Measurements from ENCODE around the gene ZNF609.
"Not testable (repeated sequence)": the region's sequence is repeated elsewhere in the genome, so short reads cannot be mapped to it uniquely, and the experiment has no call there.

Gene ZNF609

DNA sequence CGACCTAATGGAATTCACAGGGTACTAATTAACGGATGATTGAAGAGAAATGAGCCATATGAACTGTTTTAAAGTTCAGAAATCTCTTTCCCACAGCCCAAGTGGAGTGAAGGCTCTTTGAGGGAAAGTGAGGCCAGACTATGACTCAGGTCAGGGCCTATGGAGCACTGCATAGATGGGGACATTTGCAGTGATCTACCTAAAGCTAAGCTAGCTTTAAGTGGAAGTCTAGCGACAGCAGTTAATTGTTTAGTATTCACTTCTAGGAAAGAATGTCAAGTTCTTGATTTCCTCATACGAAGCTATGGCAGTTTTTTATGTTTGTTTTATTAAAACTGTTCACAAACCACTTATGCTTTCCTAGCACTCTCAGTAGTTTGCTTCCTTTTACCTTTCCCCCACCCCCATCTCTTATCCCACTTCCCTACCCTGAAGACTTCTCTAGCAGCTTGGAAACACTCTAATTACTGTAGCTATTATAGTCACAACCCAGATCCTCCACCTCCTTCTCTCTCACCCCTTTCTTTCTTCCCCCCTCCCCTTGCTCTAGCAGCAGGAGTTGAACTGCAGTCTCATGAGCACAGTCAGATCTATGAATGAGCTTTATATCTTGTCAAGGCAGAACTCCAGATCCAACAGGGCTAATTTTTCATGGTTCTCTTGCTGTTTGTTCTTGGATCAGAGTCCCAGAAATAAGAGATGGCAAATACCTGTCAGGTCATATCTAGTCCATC is 6.2 kb downstream of the ZNF609 start:
- no peak for FAIRE-seq
- DNase-seq (ENCODE audit: insufficient read length, low spot score), result no peak
- no peak for TF ChIP-seq POLR2AphosphoS5 (IDR thresholded peaks at IDR 0.05; ENCODE audit: low read depth, low read length)
- TF ChIP-seq SPI1 (IDR thresholded peaks at IDR 0.05; ENCODE audit: low read depth, low read length), result 0 out of 2 replicates have a peak, but pooled peaks have one; percentile 8

DNA sequence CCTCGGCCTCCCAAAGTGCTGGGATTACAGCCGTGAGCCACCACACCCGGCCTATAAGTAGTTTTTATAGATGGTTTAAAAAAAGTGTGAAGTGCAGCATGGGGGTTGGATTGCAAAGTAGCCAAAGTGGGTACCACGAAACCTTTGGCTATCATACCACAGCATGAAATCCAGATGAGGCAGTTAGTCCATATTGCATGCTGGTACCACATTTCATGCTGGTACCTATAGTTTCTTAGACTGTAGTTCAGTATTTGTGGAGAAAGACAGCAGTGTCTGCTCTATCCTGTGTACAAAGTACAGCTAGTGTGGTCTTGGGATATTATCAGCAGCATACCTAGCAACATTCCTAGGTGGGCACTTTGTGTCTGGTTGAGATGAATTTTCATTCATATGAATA is 11.8 kb downstream of the ZNF609 start:
- FAIRE-seq, result no peak
- TF ChIP-seq POLR2AphosphoS5 (IDR thresholded peaks at IDR 0.05; ENCODE audit: low read depth, low read length), result no peak
- no peak for TF ChIP-seq PAX5 (IDR thresholded peaks at IDR 0.05; ENCODE audit: insufficient read depth, low read length, severe bottlenecking)
- TF ChIP-seq TAF1 (IDR thresholded peaks at IDR 0.05; ENCODE audit: low read depth, low read length), result no peak
- no peak for TF ChIP-seq SPI1 (IDR thresholded peaks at IDR 0.05; ENCODE audit: low read depth, low read length)
- TF ChIP-seq POLR2A (IDR thresholded peaks at IDR 0.05; ENCODE audit: low read depth, low read length), result no peak
- no peak for TF ChIP-seq POU2F2 (IDR thresholded peaks at IDR 0.05; ENCODE audit: low read depth, low read length)
- DNase-seq (ENCODE audit: insufficient read length, low spot score), result no peak

DNA sequence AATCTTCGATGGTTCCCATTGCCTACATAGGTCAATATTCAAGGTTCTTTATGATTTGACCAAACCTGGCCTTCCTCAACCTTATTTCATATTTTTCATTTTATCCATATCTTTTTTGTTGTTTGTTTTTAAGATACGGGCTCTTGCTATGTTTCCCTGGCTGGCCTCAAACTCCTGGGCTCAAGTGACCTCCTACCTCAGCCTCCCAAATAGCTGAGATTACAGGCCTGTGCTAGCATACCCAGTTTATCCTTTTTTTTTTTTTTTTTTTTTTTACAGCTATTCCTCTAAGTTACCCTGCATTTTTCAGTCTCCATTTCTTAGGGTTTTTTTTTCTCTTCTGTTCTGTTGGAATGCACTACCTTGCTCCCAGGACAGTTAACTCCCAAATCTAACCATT is 14.5 kb downstream of the ZNF609 start:
- FAIRE-seq (no peak), DNase-seq (ENCODE audit: insufficient read length, low spot score) (no peak)
- TF ChIP-seq SPI1 (IDR thresholded peaks at IDR 0.05; ENCODE audit: low read depth, low read length), result no peak
- no peak for TF ChIP-seq PAX5 (IDR thresholded peaks at IDR 0.05; ENCODE audit: insufficient read depth, low read length, severe bottlenecking)
- TF ChIP-seq POLR2A (IDR thresholded peaks at IDR 0.05; ENCODE audit: low read depth, low read length), result no peak
- no peak for TF ChIP-seq TAF1 (IDR thresholded peaks at IDR 0.05; ENCODE audit: low read depth, low read length)
- no peak for TF ChIP-seq POLR2AphosphoS5 (IDR thresholded peaks at IDR 0.05; ENCODE audit: low read depth, low read length)
- no peak for TF ChIP-seq POU2F2 (IDR thresholded peaks at IDR 0.05; ENCODE audit: low read depth, low read length)

DNA sequence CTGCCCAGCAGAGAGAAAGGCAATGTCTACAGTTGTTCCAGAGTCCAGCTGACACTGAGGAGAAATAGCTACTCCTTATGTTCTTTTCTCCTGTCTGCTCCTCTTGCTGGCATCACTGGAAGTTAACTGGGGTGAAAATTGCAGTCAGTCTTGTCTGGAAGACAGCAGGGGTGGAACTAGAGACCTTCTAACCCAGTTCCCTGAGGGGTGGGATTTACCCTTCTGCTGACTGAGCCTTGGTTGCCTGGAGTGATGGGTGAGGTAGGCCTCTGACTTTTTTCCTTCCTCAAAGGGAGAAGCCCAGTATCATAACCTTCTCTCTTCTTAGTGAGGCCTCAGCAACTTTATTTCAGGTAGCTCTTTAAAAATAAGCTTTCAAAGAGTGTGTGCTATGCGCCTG is 16.2 kb downstream of the ZNF609 start:
- FAIRE-seq, result no peak
- DNase-seq (ENCODE audit: insufficient read length, low spot score), result no peak
- TF ChIP-seq POLR2A (IDR thresholded peaks at IDR 0.05; ENCODE audit: low read depth, low read length) (no peak), TAF1 (IDR thresholded peaks at IDR 0.05; ENCODE audit: low read depth, low read length) (no peak), POU2F2 (IDR thresholded peaks at IDR 0.05; ENCODE audit: low read depth, low read length) (no peak), PAX5 (IDR thresholded peaks at IDR 0.05; ENCODE audit: insufficient read depth, low read length, severe bottlenecking) (no peak), POLR2AphosphoS5 (IDR thresholded peaks at IDR 0.05; ENCODE audit: low read depth, low read length) (no peak), SPI1 (IDR thresholded peaks at IDR 0.05; ENCODE audit: low read depth, low read length) (no peak)

DNA sequence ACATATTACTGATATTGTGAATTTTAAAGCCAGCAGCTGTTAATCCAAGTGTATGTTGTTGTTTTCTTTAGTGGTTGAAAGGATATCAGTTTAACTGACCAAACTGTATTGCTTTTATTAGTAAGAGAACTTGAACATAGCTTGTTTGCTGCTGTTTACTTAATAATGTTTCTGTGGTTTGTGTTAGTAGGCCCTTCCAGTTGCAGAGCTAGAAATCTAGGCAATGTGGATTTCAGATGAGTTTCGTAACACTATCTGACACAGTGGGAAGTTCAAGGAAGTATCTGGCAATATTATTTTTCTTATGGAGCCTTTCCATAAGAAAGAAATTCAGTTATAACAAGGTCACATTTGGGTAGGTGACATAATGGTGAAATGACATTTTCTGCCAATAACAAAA is 18.5 kb downstream of the ZNF609 start:
- DNase-seq (ENCODE audit: insufficient read length, low spot score) (no peak), FAIRE-seq (no peak)
- no peak for TF ChIP-seq POU2F2 (IDR thresholded peaks at IDR 0.05; ENCODE audit: low read depth, low read length)
- TF ChIP-seq TAF1 (IDR thresholded peaks at IDR 0.05; ENCODE audit: low read depth, low read length), result no peak
- no peak for TF ChIP-seq POLR2A (IDR thresholded peaks at IDR 0.05; ENCODE audit: low read depth, low read length)
- no peak for TF ChIP-seq POLR2AphosphoS5 (IDR thresholded peaks at IDR 0.05; ENCODE audit: low read depth, low read length)
- TF ChIP-seq PAX5 (IDR thresholded peaks at IDR 0.05; ENCODE audit: insufficient read depth, low read length, severe bottlenecking), result no peak

DNA sequence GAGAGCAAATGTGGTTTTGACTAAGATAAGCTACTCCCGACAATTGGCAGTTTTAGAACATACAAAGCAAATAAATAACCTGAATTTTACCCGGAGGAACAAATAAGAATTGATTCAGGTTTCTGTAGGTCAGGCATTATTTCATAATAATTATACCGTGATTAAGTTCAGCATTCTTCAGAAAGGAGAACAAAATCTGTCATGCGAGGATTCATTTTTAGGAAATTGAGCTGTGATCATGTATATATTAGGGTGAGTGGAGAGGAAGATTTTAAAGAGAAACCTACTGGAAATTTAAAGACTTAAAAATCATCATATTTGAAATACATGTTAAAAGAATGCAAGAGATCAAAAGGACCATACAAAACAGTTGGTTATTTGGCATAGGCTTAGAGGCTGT is 20.5 kb downstream of the ZNF609 start:
- FAIRE-seq (no peak), DNase-seq (ENCODE audit: insufficient read length, low spot score) (no peak)
- no peak for TF ChIP-seq POLR2AphosphoS5 (IDR thresholded peaks at IDR 0.05; ENCODE audit: low read depth, low read length)

DNA sequence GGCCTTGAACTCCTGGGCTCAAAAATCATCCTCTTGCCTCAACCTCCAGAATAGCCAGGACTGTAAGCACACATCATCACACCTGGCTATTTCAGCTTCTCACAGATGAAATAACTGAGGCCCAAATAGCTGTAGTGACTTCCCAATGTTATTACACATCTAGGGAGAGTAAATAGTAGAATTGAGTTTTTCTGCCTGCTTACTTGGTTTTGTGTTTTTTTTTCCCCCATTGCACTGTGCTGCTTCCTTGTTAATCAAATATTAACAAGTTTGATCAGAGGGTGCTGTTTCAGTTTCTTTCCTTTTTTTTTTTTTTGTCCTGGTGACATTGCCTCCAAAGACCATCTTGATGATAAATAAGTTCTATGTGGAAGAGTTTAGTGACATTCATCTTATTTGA is 23.4 kb downstream of the ZNF609 start:
- no peak for DNase-seq (ENCODE audit: insufficient read length, low spot score)
- TF ChIP-seq POLR2A (IDR thresholded peaks at IDR 0.05; ENCODE audit: low read depth, low read length) (no peak), TAF1 (IDR thresholded peaks at IDR 0.05; ENCODE audit: low read depth, low read length) (no peak), POU2F2 (IDR thresholded peaks at IDR 0.05; ENCODE audit: low read depth, low read length) (no peak), PAX5 (IDR thresholded peaks at IDR 0.05; ENCODE audit: insufficient read depth, low read length, severe bottlenecking) (no peak), POLR2AphosphoS5 (IDR thresholded peaks at IDR 0.05; ENCODE audit: low read depth, low read length) (no peak), SPI1 (IDR thresholded peaks at IDR 0.05; ENCODE audit: low read depth, low read length) (no peak)
- no peak for FAIRE-seq

DNA sequence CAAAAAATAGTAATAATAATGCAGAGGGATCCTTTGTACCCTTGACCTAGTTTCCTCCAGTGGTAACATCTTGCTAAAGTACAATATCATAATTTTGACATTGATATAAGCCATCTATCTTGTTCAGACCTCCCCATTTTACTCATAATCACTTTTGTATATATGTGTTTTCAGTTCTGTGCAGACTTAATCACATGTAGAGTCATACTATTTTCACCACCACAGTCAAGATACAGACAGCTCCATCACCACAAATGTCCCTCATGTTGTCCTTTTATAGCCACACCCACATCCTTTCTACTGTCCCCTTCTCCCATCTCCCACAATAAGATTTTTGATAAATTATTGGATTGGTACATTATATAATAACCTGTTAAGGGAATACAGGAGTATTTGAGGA is 25.4 kb downstream of the ZNF609 start:
- no peak for TF ChIP-seq POLR2AphosphoS5 (IDR thresholded peaks at IDR 0.05; ENCODE audit: low read depth, low read length)
- TF ChIP-seq TAF1 (IDR thresholded peaks at IDR 0.05; ENCODE audit: low read depth, low read length), result no peak
- TF ChIP-seq POU2F2 (IDR thresholded peaks at IDR 0.05; ENCODE audit: low read depth, low read length), result no peak
- TF ChIP-seq PAX5 (IDR thresholded peaks at IDR 0.05; ENCODE audit: insufficient read depth, low read length, severe bottlenecking), result no peak
- no peak for TF ChIP-seq SPI1 (IDR thresholded peaks at IDR 0.05; ENCODE audit: low read depth, low read length)
- TF ChIP-seq POLR2A (IDR thresholded peaks at IDR 0.05; ENCODE audit: low read depth, low read length), result no peak

DNA sequence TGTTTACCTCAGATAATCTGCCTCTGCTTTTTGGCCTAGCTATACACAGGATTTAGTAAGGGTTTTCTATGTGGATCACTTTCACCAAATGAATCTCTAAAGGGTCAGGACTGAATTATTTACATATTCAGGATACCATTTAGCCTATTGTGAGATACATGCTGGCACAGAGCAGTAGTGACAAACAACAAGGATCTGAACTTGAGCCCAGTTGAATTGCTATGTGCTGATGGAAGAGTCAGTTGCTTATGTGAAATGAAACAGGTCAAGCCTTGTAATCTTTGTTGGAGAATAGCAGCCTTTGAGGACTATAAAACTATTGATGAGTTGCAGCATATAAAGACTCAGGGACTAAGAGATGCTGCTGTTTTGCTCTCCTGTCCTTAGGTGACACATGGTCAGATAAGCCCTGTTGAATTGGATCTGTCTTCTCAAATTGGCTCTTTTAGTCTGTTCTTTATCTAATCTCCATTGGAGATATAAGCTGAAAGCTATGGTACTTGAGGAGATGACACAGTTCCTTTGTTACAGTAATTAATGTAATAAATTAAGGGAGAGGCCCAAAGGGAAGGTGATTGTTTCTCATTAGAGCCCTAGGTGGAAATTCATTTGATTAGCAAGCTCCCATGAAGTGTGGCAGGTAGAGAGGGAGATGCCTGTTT is 30.4 kb downstream of the ZNF609 start:
- no peak for TF ChIP-seq POLR2AphosphoS5 (IDR thresholded peaks at IDR 0.05; ENCODE audit: low read depth, low read length)
- TF ChIP-seq SPI1 (IDR thresholded peaks at IDR 0.05; ENCODE audit: low read depth, low read length), result no peak
- TF ChIP-seq POU2F2 (IDR thresholded peaks at IDR 0.05; ENCODE audit: low read depth, low read length), result no peak
- no peak for TF ChIP-seq TAF1 (IDR thresholded peaks at IDR 0.05; ENCODE audit: low read depth, low read length)
- no peak for TF ChIP-seq PAX5 (IDR thresholded peaks at IDR 0.05; ENCODE audit: insufficient read depth, low read length, severe bottlenecking)
- no peak for TF ChIP-seq POLR2A (IDR thresholded peaks at IDR 0.05; ENCODE audit: low read depth, low read length)
- DNase-seq (ENCODE audit: insufficient read length, low spot score), result no peak
- FAIRE-seq, result no peak

More for the DNA sequence above, 25.4 kb downstream of the ZNF609 start:
- no peak for FAIRE-seq
- no peak for DNase-seq (ENCODE audit: insufficient read length, low spot score)

DNA sequence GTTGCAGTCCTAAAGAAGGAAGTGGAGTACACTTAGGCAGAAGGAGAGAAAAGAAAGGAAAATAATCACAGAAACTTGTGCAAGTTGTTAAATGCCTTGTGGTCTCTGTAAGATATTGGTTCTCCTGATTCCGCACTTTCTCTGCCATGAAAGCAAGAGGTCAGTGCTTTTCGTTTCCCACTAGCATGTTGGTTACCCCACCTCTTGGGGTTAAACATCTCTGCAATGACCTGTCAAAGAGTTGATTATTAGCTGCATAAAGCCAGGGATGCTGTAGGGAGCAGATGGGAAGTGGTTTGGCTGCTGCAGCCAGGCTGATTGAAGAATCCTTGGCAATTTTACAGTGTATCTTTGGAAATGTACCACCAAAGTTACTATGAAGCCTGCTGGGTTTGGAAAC is 33.3 kb downstream of the ZNF609 start:
- no peak for TF ChIP-seq POU2F2 (IDR thresholded peaks at IDR 0.05; ENCODE audit: low read depth, low read length)
- TF ChIP-seq SPI1 (IDR thresholded peaks at IDR 0.05; ENCODE audit: low read depth, low read length), result no peak
- no peak for TF ChIP-seq POLR2AphosphoS5 (IDR thresholded peaks at IDR 0.05; ENCODE audit: low read depth, low read length)
- TF ChIP-seq POLR2A (IDR thresholded peaks at IDR 0.05; ENCODE audit: low read depth, low read length), result no peak
- TF ChIP-seq PAX5 (IDR thresholded peaks at IDR 0.05; ENCODE audit: insufficient read depth, low read length, severe bottlenecking), result no peak
- TF ChIP-seq TAF1 (IDR thresholded peaks at IDR 0.05; ENCODE audit: low read depth, low read length), result no peak
- DNase-seq (ENCODE audit: insufficient read length, low spot score), result no peak
- no peak for FAIRE-seq

DNA sequence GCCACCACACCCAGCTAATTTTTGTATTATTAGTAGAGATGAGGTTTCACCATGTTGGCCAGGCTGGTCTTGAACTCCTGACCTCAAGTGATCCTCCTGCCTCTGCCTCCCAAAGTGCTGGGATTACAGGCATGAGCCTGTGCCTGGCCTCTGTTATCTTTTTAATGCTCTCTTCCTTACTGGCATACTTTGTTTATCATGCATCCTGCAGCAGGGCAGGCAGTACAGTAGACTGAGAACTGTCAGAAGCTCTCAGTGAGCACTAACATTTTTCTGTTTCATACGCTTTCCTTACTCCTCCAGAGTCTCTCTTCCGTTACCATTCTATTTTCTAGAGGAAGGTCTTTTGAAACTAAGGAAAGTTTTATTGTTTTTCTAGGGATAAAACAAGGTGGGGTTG is 35.6 kb downstream of the ZNF609 start:
- not testable (repeated sequence) for DNase-seq (ENCODE audit: insufficient read length, low spot score); FAIRE-seq
